ENCODE data around the gene CACNB2.
"Not testable (repeated sequence)": the region's sequence is repeated elsewhere in the genome, so short reads cannot be mapped to it uniquely, and the experiment has no call there.

The CACNB2 gene

GRCh38 chr10:18400906-18401245 is 260.7 kb downstream of the CACNB2 start:
- DNase-seq (ENCODE audit: low read depth in 2 of 2): no peak

- no peak for DNase-seq (ENCODE audit: low read depth in 2 of 2)
Measured at GRCh38 chr10:18401416-18402195, 261.4 kb downstream of the CACNB2 start.

- DNase-seq (ENCODE audit: low read depth in 2 of 2): no peak
Measured at GRCh38 chr10:18402853-18403252, 262.6 kb downstream of the CACNB2 start.

GRCh38 chr10:18404530-18404929 is 264.3 kb downstream of the CACNB2 start:
- DNase-seq (ENCODE audit: low read depth in 2 of 2): no peak

GRCh38 chr10:18406136-18406535 is 265.9 kb downstream of the CACNB2 start:
- no peak for DNase-seq (ENCODE audit: low read depth in 2 of 2)

GRCh38 chr10:18409599-18410397 is 269.6 kb downstream of the CACNB2 start:
- no peak for DNase-seq (ENCODE audit: low read depth in 2 of 2)

- no peak for DNase-seq (ENCODE audit: low read depth in 2 of 2)
Measured at GRCh38 chr10:18414061-18414460, 273.8 kb downstream of the CACNB2 start.

- DNase-seq (ENCODE audit: low read depth in 2 of 2): no peak
Measured at GRCh38 chr10:18417950-18418527, 277.8 kb downstream of the CACNB2 start.

GRCh38 chr10:18418541-18419215 is 278.5 kb downstream of the CACNB2 start:
- DNase-seq (ENCODE audit: low read depth in 2 of 2): no peak

GRCh38 chr10:18419945-18420344 is 279.7 kb downstream of the CACNB2 start:
- DNase-seq (ENCODE audit: low read depth in 2 of 2): no peak

GRCh38 chr10:18421726-18422293 is 281.6 kb downstream of the CACNB2 start:
- DNase-seq (ENCODE audit: low read depth in 2 of 2): no peak

- DNase-seq (ENCODE audit: low read depth in 2 of 2): no peak
Measured at GRCh38 chr10:18423058-18423637, 282.9 kb downstream of the CACNB2 start.

- DNase-seq (ENCODE audit: low read depth in 2 of 2): no peak
Measured at GRCh38 chr10:18424200-18424599, 284.0 kb downstream of the CACNB2 start.

- DNase-seq (ENCODE audit: low read depth in 2 of 2): no peak
Measured at GRCh38 chr10:18429335-18429734, 289.1 kb downstream of the CACNB2 start.

- no peak for DNase-seq (ENCODE audit: low read depth in 2 of 2)
Measured at GRCh38 chr10:18436902-18437301, 296.7 kb downstream of the CACNB2 start.

GRCh38 chr10:18437486-18437885 is 297.3 kb downstream of the CACNB2 start:
- DNase-seq (ENCODE audit: low read depth in 2 of 2): no peak

- DNase-seq (ENCODE audit: low read depth in 2 of 2): no peak
Measured at GRCh38 chr10:18438361-18439126, 298.3 kb downstream of the CACNB2 start.

- no peak for DNase-seq (ENCODE audit: low read depth in 2 of 2)
Measured at GRCh38 chr10:18439601-18440000, 299.4 kb downstream of the CACNB2 start.

GRCh38 chr10:18445635-18446034 is 305.4 kb downstream of the CACNB2 start:
- not testable (repeated sequence) for DNase-seq (ENCODE audit: low read depth in 2 of 2)

GRCh38 chr10:18446205-18446604 is 306.0 kb downstream of the CACNB2 start:
- DNase-seq (ENCODE audit: low read depth in 2 of 2): no peak

GRCh38 chr10:18449611-18450026 is 309.4 kb downstream of the CACNB2 start:
- DNase-seq (ENCODE audit: low read depth in 2 of 2): no peak

All from activated CD8-positive, alpha-beta memory T cell treated with anti-CD3 and anti-CD28 coated beads for 4 hours (primary cell).